ENCODE data around the gene EEF1G. TPM values are rescaled to one million over a fixed set of nuclear protein-coding genes. Genes with fewer than 3 reads are reported as not detected.

Gene EEF1G
- total RNA-seq, 4 donors from 2014 or later: 1,070 to 1,712 (median 1,374) TPM

DNA sequence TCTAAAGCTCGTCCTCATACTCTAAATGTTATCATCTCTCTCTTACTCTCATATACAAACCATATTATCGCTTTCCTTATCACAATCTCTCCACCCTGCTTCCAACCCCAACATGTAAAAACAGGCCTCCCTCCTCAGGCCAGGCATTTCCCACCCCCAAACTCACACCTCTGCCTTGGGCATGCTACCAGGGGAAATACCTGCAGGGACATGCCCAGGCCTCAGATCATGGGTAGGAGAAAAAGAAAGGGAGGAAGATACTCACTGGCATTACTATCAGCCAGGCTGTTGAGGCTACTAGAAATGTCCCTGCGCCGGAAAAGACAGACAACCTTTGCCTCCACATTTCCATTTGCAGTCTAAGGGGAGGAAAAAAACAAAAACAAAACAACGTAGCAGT is 26.2 kb upstream of the EEF1G start:
- no peak for TF ChIP-seq EP300 (IDR thresholded peaks at IDR 0.05)
- TF ChIP-seq POLR2A (IDR thresholded peaks at IDR 0.05): no peak
- TF ChIP-seq, protein P1, sequence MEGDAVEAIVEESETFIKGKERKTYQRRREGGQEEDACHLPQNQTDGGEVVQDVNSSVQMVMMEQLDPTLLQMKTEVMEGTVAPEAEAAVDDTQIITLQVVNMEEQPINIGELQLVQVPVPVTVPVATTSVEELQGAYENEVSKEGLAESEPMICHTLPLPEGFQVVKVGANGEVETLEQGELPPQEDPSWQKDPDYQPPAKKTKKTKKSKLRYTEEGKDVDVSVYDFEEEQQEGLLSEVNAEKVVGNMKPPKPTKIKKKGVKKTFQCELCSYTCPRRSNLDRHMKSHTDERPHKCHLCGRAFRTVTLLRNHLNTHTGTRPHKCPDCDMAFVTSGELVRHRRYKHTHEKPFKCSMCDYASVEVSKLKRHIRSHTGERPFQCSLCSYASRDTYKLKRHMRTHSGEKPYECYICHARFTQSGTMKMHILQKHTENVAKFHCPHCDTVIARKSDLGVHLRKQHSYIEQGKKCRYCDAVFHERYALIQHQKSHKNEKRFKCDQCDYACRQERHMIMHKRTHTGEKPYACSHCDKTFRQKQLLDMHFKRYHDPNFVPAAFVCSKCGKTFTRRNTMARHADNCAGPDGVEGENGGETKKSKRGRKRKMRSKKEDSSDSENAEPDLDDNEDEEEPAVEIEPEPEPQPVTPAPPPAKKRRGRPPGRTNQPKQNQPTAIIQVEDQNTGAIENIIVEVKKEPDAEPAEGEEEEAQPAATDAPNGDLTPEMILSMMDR (IDR thresholded peaks at IDR 0.05): no peak
- TF ChIP-seq POLR2AphosphoS5 (IDR thresholded peaks at IDR 0.05): no peak
- H3K36me3 ChIP-seq: peaks cover 0 to 52% of the 10 kb centered on the region in 2 donors
- H3K27ac ChIP-seq: peak overlapping the region; percentile 13 to 99 (median 96)
- no peak for ATAC-seq
- H3K4me1 ChIP-seq: peaks cover 3 to 53% (median 21%) of the 10 kb centered on the region in 3 donors
- H3K27me3 ChIP-seq: no peaks in the 10 kb centered on the region
- 24% methylated on average over 3 to 5 of the region's 5 CpGs for WGBS, 2 donors (ENCODE audit: low coverage in 1 of 2)
- no peaks in the 10 kb centered on the region for H3K9me3 ChIP-seq
- H3K4me3 ChIP-seq: peak overlapping the region in 1 of 2 donors; percentile 96

DNA sequence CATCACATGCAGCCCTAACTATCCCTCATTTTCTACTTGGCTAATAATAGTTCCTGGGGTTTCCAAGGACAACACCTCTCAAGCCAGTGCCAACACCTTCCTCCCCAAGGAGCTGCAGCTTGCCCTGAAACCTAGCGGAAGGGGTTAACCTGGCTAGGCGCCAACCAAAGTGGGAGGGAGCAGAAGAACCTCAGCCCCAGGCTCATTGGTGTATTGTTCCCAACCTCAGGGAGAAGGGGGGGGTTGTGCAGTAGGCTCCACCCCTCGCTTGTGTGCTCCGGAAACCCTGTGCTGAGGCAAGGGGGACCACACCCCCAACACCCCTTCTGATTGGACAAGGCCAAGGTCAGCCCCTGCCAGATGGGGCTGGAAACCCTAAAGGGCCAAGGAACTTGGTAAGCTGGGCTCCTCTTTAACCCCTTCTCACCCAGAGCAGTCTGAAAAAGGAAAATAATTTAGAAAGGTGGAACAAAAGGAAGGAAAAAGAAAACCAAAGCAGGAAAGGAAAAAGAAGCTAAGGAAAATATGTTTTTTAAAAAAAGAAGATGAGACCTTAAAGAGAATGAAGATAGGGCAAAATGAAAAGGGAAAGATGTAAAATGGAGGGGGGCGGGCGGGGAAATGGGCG is 25.5 kb upstream of the EEF1G start:
- Histone ChIP-seq H3K36me3 (peaks cover 0 to 52% of the 10 kb centered on the region in 2 donors), H3K27ac (peak overlapping the region; percentile 16 to 99 (median 96)), H3K27me3 (no peaks in the 10 kb centered on the region), H3K4me3 (peak overlapping the region in 1 of 2 donors; percentile 96), H3K9me3 (no peaks in the 10 kb centered on the region), H3K4me1 (peaks cover 3 to 56% (median 21%) of the 10 kb centered on the region in 3 donors)
- 33 to 69% methylated on average over 4 to 6 of the region's 7 CpGs for WGBS, 2 donors (ENCODE audit: low coverage in 1 of 2)
- TF ChIP-seq, protein P1 (IDR thresholded peaks at IDR 0.05): no peak
- peak; percentile 88 for TF ChIP-seq POLR2AphosphoS5 (IDR thresholded peaks at IDR 0.05)
- ATAC-seq: peak; percentile 84

DNA sequence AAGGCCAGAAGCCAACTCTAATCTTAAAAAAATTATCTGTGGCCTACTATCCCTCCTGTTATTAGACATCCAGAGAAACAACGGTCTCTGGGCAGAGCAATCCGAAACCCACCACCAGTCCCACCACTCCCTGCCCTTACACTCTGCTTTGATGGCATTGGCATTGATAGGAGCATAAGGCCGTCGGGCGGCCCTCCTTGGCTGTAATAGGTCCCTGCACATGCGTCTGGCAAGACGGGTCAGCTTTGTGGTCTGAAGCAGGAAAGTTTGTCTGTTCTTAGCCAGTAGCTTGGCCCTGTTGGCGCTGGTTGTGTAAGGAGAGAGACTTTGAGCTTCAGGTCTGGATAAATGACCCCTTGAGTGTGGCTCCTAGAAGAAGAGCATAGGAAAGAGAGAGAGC is 21.4 kb upstream of the EEF1G start:
- Histone ChIP-seq H3K27ac (peak overlapping the region in 1 of 4 donors; percentile 12), H3K9me3 (no peaks in the 10 kb centered on the region), H3K27me3 (no peaks in the 10 kb centered on the region), H3K4me1 (peaks cover 3 to 62% (median 33%) of the 10 kb centered on the region in 3 donors), H3K4me3 (no peak overlapping the region), H3K36me3 (peaks cover 0 to 54% of the 10 kb centered on the region in 2 donors)
- TF ChIP-seq EP300 (IDR thresholded peaks at IDR 0.05) (no peak), POLR2A (IDR thresholded peaks at IDR 0.05) (no peak), POLR2AphosphoS5 (IDR thresholded peaks at IDR 0.05) (no peak)
- TF ChIP-seq, protein P1 (IDR thresholded peaks at IDR 0.05): no peak
- no peak for ATAC-seq
- WGBS, 2 donors (ENCODE audit: low coverage in 1 of 2): 64 to 80% methylated on average over 6 to 7 of the region's 8 CpGs

DNA sequence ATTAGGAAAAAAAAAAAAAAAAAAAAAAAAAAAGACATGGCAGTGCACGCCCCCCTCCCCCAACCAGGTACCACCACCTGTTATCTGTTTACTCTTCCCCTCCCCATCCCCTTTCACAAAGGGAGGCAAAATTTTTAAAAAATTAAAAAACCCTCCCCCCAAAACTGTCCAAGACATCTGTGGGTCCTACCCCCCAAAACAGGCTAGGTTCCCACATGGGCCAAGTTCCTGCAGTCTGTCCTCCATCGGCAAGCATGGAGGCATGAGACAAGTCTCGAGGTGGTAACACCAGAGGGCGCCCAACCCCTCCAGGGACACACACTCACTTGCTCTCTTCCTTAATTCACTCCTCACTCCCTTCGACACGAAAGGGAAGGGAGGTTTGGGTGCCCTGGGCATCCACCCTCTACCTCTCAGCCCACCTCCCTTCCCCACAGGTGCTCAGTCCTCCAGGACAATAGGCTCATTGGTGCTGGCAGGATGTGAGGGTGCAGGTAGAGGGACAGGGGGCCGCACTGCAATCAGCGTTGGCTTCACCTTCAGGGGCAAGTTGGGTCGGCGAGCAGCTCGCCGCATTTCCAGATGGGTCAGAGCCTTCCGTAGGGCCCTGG is 19.8 kb upstream of the EEF1G start:
- Histone ChIP-seq H3K27me3 (no peaks in the 10 kb centered on the region), H3K4me1 (peaks cover 0 to 62% (median 23%) of the 10 kb centered on the region in 3 donors), H3K4me3 (no peak overlapping the region), H3K36me3 (peaks cover 0 to 59% of the 10 kb centered on the region in 2 donors), H3K27ac (peak overlapping the region in 3 of 4 donors; percentile 58 to 92 (median 91)), H3K9me3 (no peaks in the 10 kb centered on the region)
- ATAC-seq: no peak
- WGBS, 2 donors (ENCODE audit: low coverage in 1 of 2): 44% methylated on average over 3 to 10 of the region's 13 CpGs
- TF ChIP-seq POLR2A (IDR thresholded peaks at IDR 0.05): no peak
- TF ChIP-seq POLR2AphosphoS5 (IDR thresholded peaks at IDR 0.05): peak; percentile 28
- TF ChIP-seq, protein P1 (IDR thresholded peaks at IDR 0.05): peak in 3 of 4 experiments; percentile 50 to 67 (median 56)
- TF ChIP-seq EP300 (IDR thresholded peaks at IDR 0.05): no peak
